ENCODE results near the gene MRC2. TPM values are rescaled to one million over a fixed set of nuclear protein-coding genes. Genes with fewer than 3 reads are reported as not detected.

The MRC2 gene
- polyA plus RNA-seq, 1 of the 3 experiments (the other 2 are of a cell fraction) = 213 TPM

DNA sequence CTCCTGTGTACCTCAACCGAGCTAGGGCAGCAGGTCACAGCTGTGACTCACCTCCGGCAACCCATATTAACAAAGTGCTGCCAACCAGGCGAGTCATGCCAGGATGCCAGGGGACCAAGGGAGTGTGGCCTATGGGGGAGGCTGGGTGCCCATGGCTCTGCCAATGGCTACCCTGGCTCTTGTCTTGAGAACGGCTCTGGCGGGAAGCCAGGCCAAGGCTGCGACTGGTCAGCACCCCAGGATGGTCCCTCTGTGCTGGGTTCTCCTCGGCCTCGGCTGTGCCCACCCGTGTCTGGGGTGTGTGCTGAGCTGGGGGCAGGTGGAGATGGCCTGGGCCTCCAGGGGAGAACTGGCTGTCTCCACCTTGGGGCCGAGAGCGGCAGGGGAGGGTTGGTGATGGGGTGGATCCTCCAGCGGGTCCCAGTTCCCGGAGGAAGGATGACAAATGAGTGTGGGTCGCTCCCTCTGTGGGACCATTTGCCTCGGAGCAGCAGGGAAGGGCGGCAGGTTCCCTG is 75.8 kb downstream of the MRC2 start:
- Histone ChIP-seq H3K9ac (peak overlapping the region; percentile 95), H3F3A (replicated peaks; ENCODE audit: insufficient read depth) (peaks cover 14% of the 10 kb centered on the region), H3K4me2 (peak overlapping the region; percentile 93), H3K27ac (ENCODE audit: low read depth in 2 of 2, low read length in 1 of 2) (peak overlapping the region in 1 of 2 experiments; percentile 65; a peak in 3 of 4 replicates), H3K36me3 (replicated peaks in 1 of 2; ENCODE audit: control insufficient read depth in 1 of 2, insufficient read depth in 2 of 2, low read length in 1 of 2) (no peaks in the 10 kb centered on the region), H4K20me1 (ENCODE audit: insufficient read depth) (no peaks in the 10 kb centered on the region), H2AFZ (ENCODE audit: low read depth) (peak overlapping the region; percentile 79; the same call in 1 of the 2 replicates), H3K4me3 (ENCODE audit: low read depth in 2 of 2, low read length in 1 of 2) (peak overlapping the region; percentile 67 to 73), H3K79me2 (ENCODE audit: insufficient read depth) (peaks cover 10% of the 10 kb centered on the region; the same call in 1 of the 2 replicates), H3K4me1 (ENCODE audit: control insufficient read depth in 1 of 2, insufficient read depth in 2 of 2, low read depth in 1 of 2, low read length in 1 of 2) (peaks cover 15 to 29% of the 10 kb centered on the region in 2 experiments; a peak in 3 of 4 replicates), H3K9me2 (no peaks in the 10 kb centered on the region), H3K27me3 (ENCODE audit: insufficient read depth) (no peaks in the 10 kb centered on the region), H3K9me3 (no peaks in the 10 kb centered on the region)
- POLR2A ChIA-PET = no interaction called here
- DNase-seq = no peak
- TF ChIP-seq, protein P1, sequence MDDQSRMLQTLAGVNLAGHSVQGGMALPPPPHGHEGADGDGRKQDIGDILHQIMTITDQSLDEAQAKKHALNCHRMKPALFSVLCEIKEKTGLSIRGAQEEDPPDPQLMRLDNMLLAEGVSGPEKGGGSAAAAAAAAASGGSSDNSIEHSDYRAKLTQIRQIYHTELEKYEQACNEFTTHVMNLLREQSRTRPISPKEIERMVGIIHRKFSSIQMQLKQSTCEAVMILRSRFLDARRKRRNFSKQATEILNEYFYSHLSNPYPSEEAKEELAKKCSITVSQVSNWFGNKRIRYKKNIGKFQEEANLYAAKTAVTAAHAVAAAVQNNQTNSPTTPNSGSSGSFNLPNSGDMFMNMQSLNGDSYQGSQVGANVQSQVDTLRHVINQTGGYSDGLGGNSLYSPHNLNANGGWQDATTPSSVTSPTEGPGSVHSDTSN (IDR thresholded peaks at IDR 0.05) = peak; percentile 55; the same call in 1 of the 2 replicates
- TF ChIP-seq TEAD4 (IDR thresholded peaks at IDR 0.05; ENCODE audit: borderline replicate concordance, insufficient read depth) (peak; percentile 65; the same call in 1 of the 2 replicates), POLR2AphosphoS5 (IDR thresholded peaks at IDR 0.05; ENCODE audit: low read depth, low read length) (peak; percentile 43; the same call in 1 of the 2 replicates), RFX5 (IDR thresholded peaks at IDR 0.05; ENCODE audit: low read length) (no peak), FOXJ3 (CRISPR knock-in tag; IDR thresholded peaks at IDR 0.05) (no peak), JUND (IDR thresholded peaks at IDR 0.05) (peak; percentile 90; the same call in 1 of the 2 replicates), EP300 (IDR thresholded peaks at IDR 0.05; ENCODE audit: borderline replicate concordance in 1 of 2, low read depth in 1 of 2, low read length in 1 of 2) (peak in 1 of 2 experiments; percentile 64; a peak in 1 of 4 replicates), MEF2A (IDR thresholded peaks at IDR 0.05; ENCODE audit: borderline replicate concordance, low read depth) (no peak), TCF12 (IDR thresholded peaks at IDR 0.05) (peak; percentile 88), RXRA (IDR thresholded peaks at IDR 0.05; ENCODE audit: borderline replicate concordance, low read depth) (peak; percentile 98), SIN3A (IDR thresholded peaks at IDR 0.05; ENCODE audit: borderline replicate concordance, low read depth, low read length) (no peak), FOSL2 (IDR thresholded peaks at IDR 0.05; ENCODE audit: borderline replicate concordance, low read depth) (peak; percentile 96), NFIC (IDR thresholded peaks at IDR 0.05; ENCODE audit: borderline replicate concordance) (peak; percentile 92), TAF1 (IDR thresholded peaks at IDR 0.05; ENCODE audit: borderline replicate concordance, low read depth, low read length) (no peak; the same call in 1 of the 2 replicates)
- TF ChIP-seq, protein P2, sequence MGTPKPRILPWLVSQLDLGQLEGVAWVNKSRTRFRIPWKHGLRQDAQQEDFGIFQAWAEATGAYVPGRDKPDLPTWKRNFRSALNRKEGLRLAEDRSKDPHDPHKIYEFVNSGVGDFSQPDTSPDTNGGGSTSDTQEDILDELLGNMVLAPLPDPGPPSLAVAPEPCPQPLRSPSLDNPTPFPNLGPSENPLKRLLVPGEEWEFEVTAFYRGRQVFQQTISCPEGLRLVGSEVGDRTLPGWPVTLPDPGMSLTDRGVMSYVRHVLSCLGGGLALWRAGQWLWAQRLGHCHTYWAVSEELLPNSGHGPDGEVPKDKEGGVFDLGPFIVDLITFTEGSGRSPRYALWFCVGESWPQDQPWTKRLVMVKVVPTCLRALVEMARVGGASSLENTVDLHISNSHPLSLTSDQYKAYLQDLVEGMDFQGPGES (IDR thresholded peaks at IDR 0.05; ENCODE audit: low read depth, low read length) = no peak
- TF ChIP-seq, protein P3, sequence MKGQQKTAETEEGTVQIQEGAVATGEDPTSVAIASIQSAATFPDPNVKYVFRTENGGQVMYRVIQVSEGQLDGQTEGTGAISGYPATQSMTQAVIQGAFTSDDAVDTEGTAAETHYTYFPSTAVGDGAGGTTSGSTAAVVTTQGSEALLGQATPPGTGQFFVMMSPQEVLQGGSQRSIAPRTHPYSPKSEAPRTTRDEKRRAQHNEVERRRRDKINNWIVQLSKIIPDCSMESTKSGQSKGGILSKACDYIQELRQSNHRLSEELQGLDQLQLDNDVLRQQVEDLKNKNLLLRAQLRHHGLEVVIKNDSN (IDR thresholded peaks at IDR 0.05; ENCODE audit: borderline replicate concordance, low read depth) = no peak
- TF ChIP-seq, protein P4, sequence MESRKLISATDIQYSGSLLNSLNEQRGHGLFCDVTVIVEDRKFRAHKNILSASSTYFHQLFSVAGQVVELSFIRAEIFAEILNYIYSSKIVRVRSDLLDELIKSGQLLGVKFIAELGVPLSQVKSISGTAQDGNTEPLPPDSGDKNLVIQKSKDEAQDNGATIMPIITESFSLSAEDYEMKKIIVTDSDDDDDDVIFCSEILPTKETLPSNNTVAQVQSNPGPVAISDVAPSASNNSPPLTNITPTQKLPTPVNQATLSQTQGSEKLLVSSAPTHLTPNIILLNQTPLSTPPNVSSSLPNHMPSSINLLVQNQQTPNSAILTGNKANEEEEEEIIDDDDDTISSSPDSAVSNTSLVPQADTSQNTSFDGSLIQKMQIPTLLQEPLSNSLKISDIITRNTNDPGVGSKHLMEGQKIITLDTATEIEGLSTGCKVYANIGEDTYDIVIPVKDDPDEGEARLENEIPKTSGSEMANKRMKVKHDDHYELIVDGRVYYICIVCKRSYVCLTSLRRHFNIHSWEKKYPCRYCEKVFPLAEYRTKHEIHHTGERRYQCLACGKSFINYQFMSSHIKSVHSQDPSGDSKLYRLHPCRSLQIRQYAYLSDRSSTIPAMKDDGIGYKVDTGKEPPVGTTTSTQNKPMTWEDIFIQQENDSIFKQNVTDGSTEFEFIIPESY (IDR thresholded peaks at IDR 0.05; ENCODE audit: borderline replicate concordance, low read depth) = no peak
- TF ChIP-seq, protein P5, sequence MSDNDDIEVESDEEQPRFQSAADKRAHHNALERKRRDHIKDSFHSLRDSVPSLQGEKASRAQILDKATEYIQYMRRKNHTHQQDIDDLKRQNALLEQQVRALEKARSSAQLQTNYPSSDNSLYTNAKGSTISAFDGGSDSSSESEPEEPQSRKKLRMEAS (IDR thresholded peaks at IDR 0.05; ENCODE audit: low read depth) = 0 out of 2 replicates have a peak, but pooled peaks have one; percentile 54
- TF ChIP-seq, protein P6, sequence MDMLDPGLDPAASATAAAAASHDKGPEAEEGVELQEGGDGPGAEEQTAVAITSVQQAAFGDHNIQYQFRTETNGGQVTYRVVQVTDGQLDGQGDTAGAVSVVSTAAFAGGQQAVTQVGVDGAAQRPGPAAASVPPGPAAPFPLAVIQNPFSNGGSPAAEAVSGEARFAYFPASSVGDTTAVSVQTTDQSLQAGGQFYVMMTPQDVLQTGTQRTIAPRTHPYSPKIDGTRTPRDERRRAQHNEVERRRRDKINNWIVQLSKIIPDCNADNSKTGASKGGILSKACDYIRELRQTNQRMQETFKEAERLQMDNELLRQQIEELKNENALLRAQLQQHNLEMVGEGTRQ (IDR thresholded peaks at IDR 0.05; ENCODE audit: borderline replicate concordance, low read depth, low read length) = no peak
- WGBS (ENCODE audit: low lambda C conversion rate) = 13% methylated on average over 11 of the region's 16 CpGs
- CTCF ChIA-PET = interaction anchor here (0.7 to 6.3 kb wide), 24 partner anchors 9 to 722 kb away, joined by 3 to 61 read pairs (median 3); partner anchors contain the start of gene TANC2

Data from SK-N-SH (cell line).